Measurements from ENCODE around the gene VGLL4. TPM values are rescaled to one million over a fixed set of nuclear protein-coding genes. Genes with fewer than 3 reads are reported as not detected.

Gene VGLL4
- total RNA-seq, 1 donor from 2014 or later: 29.3 TPM

DNA sequence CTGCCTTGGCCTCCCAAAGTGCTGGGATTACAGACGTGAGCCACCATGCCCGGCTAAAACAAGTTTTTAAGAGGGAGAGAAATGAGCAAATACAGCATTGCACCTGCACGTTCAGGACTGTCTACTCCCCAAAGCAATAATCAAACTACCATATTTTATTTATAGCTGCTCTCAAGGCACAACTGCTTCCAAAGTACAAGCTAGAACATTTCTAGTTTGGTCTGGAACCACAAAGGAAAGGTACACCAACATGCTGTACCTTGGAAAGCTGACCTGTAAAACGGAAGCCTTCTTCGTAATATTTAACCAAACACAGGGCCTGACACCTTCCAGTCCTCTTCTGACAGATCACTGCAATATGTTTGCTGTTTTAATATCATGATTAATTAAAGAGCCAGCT, 14.5 kb upstream of the VGLL4 start:
- Histone ChIP-seq H3K4me3 (no peak overlapping the region), H3K9me3 (replicated peaks) (no peaks in the 10 kb centered on the region), H3K27me3 (ENCODE audit: low read depth) (no peaks in the 10 kb centered on the region), H3K27ac (replicated peaks) (no peak overlapping the region), H3K36me3 (no peaks in the 10 kb centered on the region), H3K4me1 (peaks cover 48% of the 10 kb centered on the region)
- TF ChIP-seq, protein P1, sequence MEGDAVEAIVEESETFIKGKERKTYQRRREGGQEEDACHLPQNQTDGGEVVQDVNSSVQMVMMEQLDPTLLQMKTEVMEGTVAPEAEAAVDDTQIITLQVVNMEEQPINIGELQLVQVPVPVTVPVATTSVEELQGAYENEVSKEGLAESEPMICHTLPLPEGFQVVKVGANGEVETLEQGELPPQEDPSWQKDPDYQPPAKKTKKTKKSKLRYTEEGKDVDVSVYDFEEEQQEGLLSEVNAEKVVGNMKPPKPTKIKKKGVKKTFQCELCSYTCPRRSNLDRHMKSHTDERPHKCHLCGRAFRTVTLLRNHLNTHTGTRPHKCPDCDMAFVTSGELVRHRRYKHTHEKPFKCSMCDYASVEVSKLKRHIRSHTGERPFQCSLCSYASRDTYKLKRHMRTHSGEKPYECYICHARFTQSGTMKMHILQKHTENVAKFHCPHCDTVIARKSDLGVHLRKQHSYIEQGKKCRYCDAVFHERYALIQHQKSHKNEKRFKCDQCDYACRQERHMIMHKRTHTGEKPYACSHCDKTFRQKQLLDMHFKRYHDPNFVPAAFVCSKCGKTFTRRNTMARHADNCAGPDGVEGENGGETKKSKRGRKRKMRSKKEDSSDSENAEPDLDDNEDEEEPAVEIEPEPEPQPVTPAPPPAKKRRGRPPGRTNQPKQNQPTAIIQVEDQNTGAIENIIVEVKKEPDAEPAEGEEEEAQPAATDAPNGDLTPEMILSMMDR (IDR thresholded peaks at IDR 0.05; ENCODE audit: borderline replicate concordance): no peak
- no peak for DNase-seq
- intact Hi-C loops (cut with micrococcal nuclease): loop anchor here (10.0 kb wide), 1 partner anchor 147 kb away; no protein-coding TSS in a partner anchor

DNA sequence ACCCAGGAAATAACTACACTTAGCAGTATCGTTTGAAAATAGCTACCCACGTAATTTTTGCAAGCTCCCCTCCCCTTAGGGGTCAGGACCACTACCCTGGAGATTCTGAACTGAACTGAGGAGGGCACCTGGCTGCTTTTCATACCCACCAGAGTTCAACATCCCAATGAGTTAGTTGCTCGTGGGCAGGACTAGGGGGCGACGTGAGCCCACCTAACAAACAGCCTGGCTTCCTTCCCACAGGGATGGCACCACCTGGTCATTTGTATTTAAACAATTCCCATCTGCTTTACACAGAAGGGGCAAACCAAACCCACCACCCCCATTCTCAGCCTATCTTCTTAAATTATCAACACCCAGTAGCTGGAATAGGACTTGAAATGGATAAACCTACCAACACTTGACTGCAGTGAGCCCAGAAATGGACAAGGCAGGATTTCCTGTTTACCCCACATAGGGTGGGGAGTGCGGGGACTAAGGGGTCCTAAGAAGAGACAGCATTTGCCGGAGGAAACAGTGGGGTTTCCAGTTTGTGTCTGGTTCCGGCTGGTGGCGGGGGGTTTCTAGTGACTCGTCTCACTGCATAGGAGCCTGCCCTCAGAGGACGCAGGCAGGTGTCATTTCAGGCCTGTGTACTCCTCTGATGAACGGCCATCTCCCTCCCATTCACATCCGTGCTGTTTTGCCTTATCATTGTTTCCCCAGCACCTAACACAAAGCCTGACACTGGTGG, 11.6 kb upstream of the VGLL4 start:
- Histone ChIP-seq H3K27me3 (ENCODE audit: low read depth) (no peaks in the 10 kb centered on the region), H3K9me3 (replicated peaks) (no peaks in the 10 kb centered on the region), H3K4me3 (no peak overlapping the region), H3K27ac (replicated peaks) (no peak overlapping the region), H3K4me1 (peaks cover 34% of the 10 kb centered on the region), H3K36me3 (no peaks in the 10 kb centered on the region)
- no peak for DNase-seq
- TF ChIP-seq, protein P1 (IDR thresholded peaks at IDR 0.05; ENCODE audit: borderline replicate concordance): peak; percentile 22
- intact Hi-C loops (cut with micrococcal nuclease): loop anchor here (10.0 kb wide), 1 partner anchor 149 kb away; no protein-coding TSS in a partner anchor

DNA sequence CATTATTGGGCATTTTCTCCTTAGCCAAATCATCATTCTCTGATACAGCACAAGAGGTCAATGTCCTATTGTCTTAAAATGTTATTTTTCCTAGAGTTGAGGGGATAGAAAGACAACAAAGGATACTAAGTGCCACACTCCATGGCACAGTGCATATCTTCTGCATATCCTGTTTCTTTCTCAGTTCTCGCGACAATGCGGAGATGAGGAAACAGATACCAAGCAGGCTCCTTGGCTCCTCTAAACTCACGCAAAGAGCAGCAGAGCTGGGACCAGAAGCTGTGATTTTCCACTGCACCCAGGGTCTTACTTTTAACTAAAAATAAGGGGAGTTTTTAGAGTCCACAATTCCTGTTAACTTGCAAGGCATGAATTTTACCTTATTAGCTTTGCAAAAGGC, 10.5 kb upstream of the VGLL4 start:
- no peak overlapping the region for H3K27ac ChIP-seq (replicated peaks)
- H3K4me1 ChIP-seq: peaks cover 31% of the 10 kb centered on the region
- intact Hi-C loops (cut with micrococcal nuclease): loop anchor here (5.0 to 10.0 kb wide), 2 partner anchors 151 to 277 kb away; no protein-coding TSS in a partner anchor
- no peak for DNase-seq
- no peaks in the 10 kb centered on the region for H3K36me3 ChIP-seq
- H3K9me3 ChIP-seq (replicated peaks): no peaks in the 10 kb centered on the region
- no peak overlapping the region for H3K4me3 ChIP-seq
- TF ChIP-seq, protein P1 (IDR thresholded peaks at IDR 0.05; ENCODE audit: borderline replicate concordance): no peak
- H3K27me3 ChIP-seq (ENCODE audit: low read depth): no peaks in the 10 kb centered on the region

DNA sequence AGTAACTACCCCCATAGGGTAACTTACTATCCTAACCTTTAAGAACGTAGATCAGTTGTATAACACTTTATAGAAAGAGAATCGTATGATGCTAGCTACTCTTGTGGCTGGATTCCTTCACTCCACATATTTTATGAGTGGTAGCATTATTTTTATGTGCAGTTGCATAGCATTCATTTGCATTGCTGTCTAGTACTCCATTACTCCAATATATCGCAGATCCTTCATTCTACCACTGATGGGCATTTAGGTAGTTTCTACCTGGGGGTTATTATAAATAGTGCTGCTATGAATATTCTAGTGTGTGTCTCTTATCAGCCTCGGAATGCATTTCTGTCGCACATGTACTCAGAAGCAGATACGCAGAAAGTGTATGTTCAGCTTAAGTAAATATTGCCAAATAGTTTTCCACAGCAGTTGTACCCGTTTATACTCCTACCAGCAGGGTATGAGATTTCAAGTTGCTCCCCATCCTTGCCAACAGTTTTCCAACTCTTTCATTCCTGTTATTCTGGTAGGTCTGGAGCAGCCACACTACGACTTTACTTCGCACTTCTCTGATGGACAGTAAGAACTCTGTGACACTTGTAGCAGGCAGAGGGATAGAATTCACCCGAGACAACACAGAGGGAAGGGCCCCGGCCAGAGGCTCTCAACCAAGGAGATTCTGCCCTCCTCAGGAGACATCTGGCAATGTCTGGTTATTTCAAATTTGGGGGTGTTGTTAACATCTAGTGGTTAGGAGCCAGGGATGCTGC, 9.8 kb upstream of the VGLL4 start:
- H3K9me3 ChIP-seq (replicated peaks): no peaks in the 10 kb centered on the region
- intact Hi-C loops (cut with micrococcal nuclease): loop anchor here (5.0 to 10.0 kb wide), 2 partner anchors 151 to 276 kb away; no protein-coding TSS in a partner anchor
- H3K27me3 ChIP-seq (ENCODE audit: low read depth): no peaks in the 10 kb centered on the region
- no peaks in the 10 kb centered on the region for H3K36me3 ChIP-seq
- H3K4me3 ChIP-seq: no peak overlapping the region
- TF ChIP-seq, protein P1 (IDR thresholded peaks at IDR 0.05; ENCODE audit: borderline replicate concordance): no peak
- H3K27ac ChIP-seq (replicated peaks): no peak overlapping the region
- no peak for DNase-seq
- H3K4me1 ChIP-seq: peaks cover 26% of the 10 kb centered on the region

DNA sequence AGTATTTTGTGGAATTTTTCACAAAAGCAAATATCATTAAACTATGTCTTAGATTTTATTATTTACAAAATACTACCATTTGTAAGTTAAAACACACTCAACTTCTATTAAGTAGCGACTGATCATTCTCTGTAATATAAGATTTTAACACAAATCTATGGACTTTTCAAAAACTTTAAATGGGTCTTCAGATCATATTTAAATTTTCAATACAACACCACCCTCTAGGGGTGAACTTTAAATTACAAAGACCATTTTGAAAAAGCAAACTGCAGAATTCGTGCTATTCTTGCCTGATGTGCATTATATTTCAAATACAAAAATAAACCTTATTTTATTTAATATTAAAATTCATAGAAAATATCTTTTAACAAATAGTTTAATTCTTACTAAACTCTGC, 8.2 kb upstream of the VGLL4 start:
- no peaks in the 10 kb centered on the region for H3K27me3 ChIP-seq (ENCODE audit: low read depth)
- H3K9me3 ChIP-seq (replicated peaks): no peaks in the 10 kb centered on the region
- no peaks in the 10 kb centered on the region for H3K36me3 ChIP-seq
- H3K4me3 ChIP-seq: no peak overlapping the region
- H3K4me1 ChIP-seq: peaks cover 10% of the 10 kb centered on the region
- H3K27ac ChIP-seq (replicated peaks): no peak overlapping the region
- intact Hi-C loops (cut with micrococcal nuclease): loop anchor here (5.0 to 10.0 kb wide), 2 partner anchors 153 to 275 kb away; no protein-coding TSS in a partner anchor
- TF ChIP-seq, protein P1 (IDR thresholded peaks at IDR 0.05; ENCODE audit: borderline replicate concordance): peak; percentile 73
- no peak for DNase-seq

Measured in left ventricle myocardium inferior (tissue), 1 donor.